Esophagus muscularis mucosa (tissue), 4 donors: ENCODE results near the gene MS4A1.

Source experiments
- EP300 ChIP-seq: sonication (generic); formaldehyde crosslinking; IDR thresholded peaks from one replicate; pipeline ENCODE4 v1.6.1; 2017; ENCODE audit warnings: antibody characterized with exemption
- POLR2A ChIP-seq: fragments of 450-650 bp; IDR thresholded peaks from one replicate; pipeline ENCODE4 v1.6.1; 2017; ENCODE audit warnings: antibody characterized with exemption, moderate library complexity, mild to moderate bottlenecking, low read depth
- POLR2AphosphoS5 ChIP-seq, 2 donors: sonication (generic); formaldehyde crosslinking; IDR thresholded peaks; one replicate each; pipeline ENCODE4 v1.6.1; 2017; ENCODE audit warnings: antibody characterized with exemption in 2 of 2
- TF ChIP-seq, protein P1 (sequence below), 3 experiments: fragments of 200-600 bp in 2 of 3; fragments of 450-650 bp in 1 of 3; sonication (generic) in 2 of 3; IDR thresholded peaks; one replicate each; pipeline ENCODE4 v1.5.1; 2017 to 2019; ENCODE audit warnings: antibody characterized with exemption in 3 of 3, mild to moderate bottlenecking in 2 of 3, moderate library complexity in 1 of 3

DNA sequence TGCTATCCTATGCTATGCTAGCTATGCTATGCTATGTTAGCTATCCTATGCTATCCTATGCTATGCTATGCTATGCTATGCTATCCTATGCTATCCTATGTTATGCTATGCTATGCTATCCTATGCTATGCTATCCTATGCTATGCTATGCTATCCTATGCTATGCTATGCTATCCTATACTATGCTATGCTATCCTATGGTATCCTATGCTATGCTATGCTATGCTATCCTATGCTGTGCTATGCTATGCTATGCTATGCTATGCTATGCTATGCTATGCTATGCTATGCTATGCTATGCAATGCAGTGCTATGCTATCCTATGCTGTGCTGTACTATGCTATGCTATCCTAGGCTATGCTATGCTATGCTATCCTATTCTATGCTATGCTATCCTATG lies 8.6 kb upstream of the MS4A1 start:
- TF ChIP-seq, protein P1, sequence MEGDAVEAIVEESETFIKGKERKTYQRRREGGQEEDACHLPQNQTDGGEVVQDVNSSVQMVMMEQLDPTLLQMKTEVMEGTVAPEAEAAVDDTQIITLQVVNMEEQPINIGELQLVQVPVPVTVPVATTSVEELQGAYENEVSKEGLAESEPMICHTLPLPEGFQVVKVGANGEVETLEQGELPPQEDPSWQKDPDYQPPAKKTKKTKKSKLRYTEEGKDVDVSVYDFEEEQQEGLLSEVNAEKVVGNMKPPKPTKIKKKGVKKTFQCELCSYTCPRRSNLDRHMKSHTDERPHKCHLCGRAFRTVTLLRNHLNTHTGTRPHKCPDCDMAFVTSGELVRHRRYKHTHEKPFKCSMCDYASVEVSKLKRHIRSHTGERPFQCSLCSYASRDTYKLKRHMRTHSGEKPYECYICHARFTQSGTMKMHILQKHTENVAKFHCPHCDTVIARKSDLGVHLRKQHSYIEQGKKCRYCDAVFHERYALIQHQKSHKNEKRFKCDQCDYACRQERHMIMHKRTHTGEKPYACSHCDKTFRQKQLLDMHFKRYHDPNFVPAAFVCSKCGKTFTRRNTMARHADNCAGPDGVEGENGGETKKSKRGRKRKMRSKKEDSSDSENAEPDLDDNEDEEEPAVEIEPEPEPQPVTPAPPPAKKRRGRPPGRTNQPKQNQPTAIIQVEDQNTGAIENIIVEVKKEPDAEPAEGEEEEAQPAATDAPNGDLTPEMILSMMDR (IDR thresholded peaks at IDR 0.05): no peak
- no peak for TF ChIP-seq POLR2A
- no peak for TF ChIP-seq EP300
- no peak for TF ChIP-seq POLR2AphosphoS5 (IDR thresholded peaks at IDR 0.05)
